GM18519 (cell line): ENCODE data around the gene RGL1.
A peak's percentile ranks its signal among the peaks of the same experiment; 100 is the strongest.
"Not testable (repeated sequence)": the region's sequence is repeated elsewhere in the genome, so short reads cannot be mapped to it uniquely, and the experiment has no call there.

Experiments
- ATAC-seq: cut with Tn5 transposase; IDR thresholded peaks from one replicate; pipeline ENCODE4 v1.9.1; 2021; ENCODE audit warnings: mild to moderate bottlenecking, moderate library complexity; ENCODE audit not compliant: unreplicated experiment, low FRiP score

The RGL1 gene

DNA sequence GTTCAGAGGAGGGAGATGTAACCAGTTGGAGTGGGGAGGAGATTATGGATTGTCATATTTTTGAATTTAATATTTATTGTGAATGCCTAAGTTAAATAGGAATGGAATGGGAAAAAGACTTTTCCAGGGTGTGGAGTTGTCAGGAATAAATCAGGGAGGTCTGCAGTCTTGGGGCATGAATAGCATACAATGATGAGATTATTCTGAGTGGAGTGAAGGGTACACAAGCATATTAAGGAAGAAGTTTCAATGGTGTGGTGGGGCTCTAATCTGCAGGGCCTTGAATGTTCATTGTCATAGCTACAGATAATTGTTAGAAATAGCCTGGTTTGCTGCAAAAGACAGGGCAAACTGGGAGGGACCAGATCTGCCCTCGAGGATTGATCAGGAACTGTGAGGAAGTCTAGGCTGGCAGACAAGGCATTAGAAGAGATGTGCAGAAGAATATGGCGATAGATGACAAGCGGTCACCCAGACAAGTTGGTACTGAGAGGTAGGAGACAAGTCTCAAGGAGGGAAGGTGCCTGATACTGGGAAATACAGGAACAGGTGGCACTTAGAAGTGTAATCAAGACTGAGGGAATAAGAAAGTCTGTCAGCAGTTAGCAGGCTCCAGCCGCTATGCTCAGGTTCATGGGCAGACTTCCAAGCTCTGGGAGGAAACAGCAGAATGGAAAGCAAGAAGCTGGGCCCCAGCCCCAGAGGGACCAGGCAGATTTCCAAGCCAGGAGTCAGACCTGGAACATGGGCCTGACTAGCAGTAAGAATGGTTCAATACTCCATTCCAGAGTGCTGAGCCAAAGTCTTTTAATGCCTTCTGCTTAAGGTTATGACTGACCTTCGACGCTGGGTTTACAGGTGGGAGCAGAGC, 20.9 kb upstream of the RGL1 start:
- no peak for ATAC-seq

- ATAC-seq, result not testable (repeated sequence)
Measured at GRCh38 chr1:183785921-183786320, 19.0 kb upstream of the RGL1 start.

DNA sequence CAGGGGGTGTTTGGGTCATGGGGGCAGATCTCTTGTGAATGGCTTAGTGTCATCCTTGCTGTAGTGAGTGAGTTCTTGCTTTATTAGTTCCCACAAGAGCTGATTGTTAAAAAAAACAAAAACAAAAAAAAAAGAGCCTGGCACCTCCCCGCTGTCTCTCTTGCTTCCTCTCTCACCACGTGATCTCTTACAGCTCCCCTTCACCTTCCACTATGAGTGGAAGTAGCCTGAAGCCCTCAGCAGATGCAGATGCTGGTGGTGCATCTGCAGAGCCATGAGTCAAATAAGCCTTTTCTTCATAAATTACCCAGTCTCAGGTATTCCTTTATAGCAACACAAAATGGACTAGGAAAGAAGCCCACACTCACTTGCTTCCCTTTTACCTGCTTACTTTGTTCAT, 17.2 kb upstream of the RGL1 start:
- ATAC-seq, result no peak

DNA sequence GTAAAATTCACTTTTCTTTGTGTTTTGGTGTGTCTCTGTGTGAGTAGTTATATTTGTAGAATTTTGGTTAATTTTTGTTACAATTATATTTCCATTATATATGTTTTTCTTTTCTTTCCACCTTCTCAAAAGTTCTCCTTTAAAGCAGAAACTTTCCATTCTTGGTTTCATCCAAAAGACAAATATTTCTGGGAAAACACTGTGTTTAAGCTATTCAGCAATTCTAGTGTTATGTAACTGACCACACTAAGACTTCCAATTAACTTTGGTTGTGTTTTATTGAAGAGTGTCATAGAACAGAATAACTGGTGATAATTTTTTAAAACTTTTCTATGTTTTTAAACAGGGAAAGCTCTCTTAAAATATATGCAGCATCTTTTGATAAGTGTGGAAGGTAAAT, 13.6 kb upstream of the RGL1 start:
- no peak for ATAC-seq

DNA sequence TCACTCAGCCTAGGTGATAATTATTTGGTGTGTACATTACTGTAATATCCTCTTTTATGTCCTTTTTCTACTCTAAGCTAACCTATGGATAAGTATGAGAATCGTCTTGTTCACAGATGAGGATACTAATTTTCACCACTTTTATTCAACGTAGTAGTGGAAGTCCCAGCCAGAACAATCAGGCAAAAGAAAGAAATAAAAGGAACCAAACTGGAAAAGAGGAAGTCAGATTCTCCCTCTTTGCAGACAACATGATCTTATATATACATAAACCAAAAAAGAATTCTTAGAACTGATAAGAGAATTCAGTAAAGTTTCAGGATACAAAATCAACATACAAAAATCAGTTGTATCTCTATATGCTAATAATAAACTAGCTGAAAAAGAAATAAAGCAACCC, 12.6 kb upstream of the RGL1 start:
- no peak for ATAC-seq

GRCh38 chr1:183794088-183794487, 10.8 kb upstream of the RGL1 start:
- ATAC-seq, result no peak

DNA sequence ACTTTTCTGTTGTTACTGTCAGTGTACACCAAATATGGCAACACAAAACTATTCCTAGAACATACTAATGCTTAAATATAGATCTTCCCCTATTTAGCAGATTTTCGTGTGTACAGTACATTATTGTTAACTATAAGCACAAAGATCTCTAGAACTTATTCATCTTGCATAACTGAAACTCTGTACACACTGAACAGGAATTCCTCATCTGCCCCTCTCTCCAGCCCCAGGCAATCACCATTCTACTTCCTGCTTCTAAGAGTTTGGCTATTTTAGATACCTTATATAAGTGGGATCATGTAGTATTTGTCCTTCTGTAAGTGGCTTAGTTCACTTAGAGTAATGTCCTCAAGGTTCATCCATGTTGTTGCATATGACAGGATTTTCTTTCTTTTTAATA, 4.5 kb upstream of the RGL1 start:
- ATAC-seq, result no peak

- no peak for ATAC-seq
Measured at GRCh38 chr1:183801649-183802048, 3.3 kb upstream of the RGL1 start.

DNA sequence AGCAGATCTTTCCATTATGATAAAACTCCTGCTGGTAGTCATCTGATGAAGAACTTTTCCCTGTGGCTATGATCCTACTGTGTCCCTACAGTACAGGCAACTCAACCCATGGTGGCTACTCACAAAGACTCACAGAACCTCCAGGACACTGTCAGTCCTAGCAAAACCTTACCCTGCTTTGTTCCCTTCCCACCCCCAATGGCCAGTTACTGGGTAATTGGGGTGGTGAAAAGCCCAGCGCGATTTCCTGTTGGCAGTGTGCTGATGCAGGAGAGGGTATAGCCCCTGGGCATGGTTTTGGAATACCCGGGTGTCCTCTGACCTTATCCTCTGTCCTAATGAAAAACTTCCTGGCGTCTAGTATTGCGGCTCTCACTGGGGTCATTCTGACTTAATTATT, 533 bp upstream of the RGL1 start:
- ATAC-seq, result no peak

DNA sequence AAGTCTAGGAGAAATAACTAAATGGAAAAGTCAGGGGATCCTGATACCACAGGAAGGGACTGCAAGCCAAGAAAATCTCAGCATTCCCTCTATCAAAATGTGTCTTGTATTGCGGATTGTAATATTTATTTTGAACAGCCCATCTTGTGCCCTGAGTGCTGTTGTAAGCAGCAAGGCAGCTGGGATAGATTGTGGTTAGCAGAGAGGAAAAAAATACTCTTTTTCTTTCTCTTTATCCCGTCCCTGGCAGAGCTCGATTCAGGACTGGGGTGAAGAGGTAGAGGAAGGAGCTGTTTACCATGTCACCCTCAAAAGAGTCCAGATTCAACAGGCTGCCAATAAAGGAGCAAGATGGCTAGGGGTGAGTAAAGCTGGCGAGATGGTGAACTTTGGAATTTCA, 1.2 kb downstream of the RGL1 start:
- no peak for ATAC-seq

DNA sequence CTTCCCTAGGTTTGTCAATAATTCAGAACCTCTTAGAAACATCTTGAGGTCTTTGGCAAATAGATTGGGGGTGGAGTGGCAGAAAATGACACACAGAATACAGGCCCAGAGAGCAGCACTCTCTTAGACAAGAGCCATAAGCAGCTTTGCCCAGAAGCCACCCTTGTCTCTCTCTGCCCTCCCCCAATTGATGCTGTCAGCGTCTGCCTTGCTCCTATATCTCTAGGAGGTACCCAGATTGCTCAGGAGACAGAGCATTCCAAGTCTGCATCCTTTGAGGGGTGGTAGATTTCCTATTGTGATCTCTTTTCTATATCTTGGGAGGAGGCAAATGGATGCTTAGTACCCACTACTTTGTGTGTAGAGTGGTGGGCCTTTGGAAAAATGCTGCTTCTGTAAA, 1.8 kb downstream of the RGL1 start:
- ATAC-seq, result no peak

DNA sequence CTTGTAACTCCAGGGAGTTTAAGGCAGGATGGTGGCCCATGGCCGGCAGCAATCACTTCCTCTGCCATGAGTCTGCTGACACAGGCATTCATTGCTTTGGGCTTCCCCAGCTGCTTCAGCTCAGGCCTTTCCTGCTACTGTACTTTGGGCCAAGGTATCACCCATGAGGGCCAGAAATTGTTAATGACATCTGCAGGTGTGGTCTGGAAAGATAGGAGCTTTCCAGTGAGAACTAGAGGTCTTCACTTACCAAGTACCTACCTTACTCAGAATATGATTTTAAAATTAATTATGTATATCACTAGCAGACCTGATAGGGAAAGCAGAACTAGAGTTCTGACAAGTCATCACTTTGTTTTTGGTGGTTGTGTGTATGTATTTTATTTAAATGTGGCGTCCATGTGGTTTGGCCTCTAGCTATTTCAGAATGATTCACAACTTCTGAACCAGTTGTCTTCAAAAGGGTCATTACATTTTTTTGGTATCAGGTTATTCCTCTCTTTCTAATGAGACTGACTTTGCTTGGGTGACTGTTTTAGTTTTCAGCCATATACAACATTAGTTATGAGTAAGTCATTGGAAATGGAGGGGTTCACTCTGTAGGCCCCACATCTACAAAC, 2.7 kb downstream of the RGL1 start:
- peak; percentile 45 for ATAC-seq

DNA sequence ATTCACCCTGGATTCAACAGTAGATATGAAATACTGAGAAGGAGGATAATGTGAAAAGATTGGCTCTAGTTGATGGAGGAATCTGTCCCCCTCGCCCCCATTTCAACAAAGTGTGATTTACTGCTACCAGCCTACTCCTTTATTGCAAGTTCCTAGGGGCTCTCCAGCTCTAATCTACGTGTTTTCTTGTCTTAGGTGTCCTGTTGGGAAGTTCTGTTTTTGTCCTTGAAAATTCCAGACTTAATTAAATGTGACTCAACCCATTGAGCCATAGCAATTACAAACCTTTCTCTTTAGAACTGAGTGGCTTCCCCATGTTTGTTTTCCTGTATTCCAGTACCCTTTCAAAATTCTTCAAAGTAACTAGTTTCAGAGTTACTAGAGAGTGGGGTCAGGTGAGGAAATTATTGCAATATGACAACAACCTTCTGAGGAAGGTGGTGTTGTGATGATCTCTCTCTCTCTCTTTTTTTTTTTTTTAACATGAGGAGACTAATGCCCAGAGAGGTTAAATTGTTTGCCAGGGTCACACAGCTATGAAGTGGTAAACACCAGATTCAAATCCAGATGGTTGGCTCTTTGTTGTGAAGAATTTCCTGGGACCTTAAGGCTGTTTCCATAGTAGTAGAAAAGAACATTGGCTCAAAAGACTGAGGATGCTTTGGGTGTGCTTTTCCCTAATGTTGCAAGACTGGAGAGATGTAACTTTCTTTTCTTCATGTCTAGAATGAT, 3.5 kb downstream of the RGL1 start:
- no peak for ATAC-seq

DNA sequence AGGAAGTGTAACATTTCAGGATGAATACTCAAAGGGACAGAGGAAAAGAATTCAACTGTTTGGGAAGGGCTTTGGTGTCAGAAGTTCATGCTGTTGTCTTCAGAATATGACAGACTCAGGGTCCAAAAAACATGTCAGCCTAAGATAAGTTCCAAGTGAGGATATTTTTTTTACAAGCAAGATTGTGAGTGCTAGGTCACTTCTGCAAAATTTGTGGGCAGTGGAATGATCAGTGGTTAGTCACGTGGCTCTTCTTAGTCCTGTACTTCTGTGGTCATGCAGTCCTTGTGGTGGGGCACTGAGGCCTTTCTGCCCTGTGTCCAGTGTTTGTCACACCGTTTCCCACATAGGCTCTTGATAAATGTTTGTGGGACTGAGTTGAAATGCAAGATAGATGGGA, 5.2 kb downstream of the RGL1 start:
- no peak for ATAC-seq

- no peak for ATAC-seq
Measured at GRCh38 chr1:183810756-183811544, 6.0 kb downstream of the RGL1 start.

GRCh38 chr1:183812128-183812527, 7.2 kb downstream of the RGL1 start:
- no peak for ATAC-seq

GRCh38 chr1:183812686-183813569, 8.0 kb downstream of the RGL1 start:
- ATAC-seq, result no peak

- no peak for ATAC-seq
Measured at GRCh38 chr1:183814121-183814681, 9.3 kb downstream of the RGL1 start.

- ATAC-seq, result no peak
Measured at GRCh38 chr1:183816110-183816509, 11.2 kb downstream of the RGL1 start.
